HG03460 (cell line): ENCODE data around the gene RAB40B.

ENCODE experiments used
- ATAC-seq: cut with Tn5 transposase; IDR thresholded peaks from one replicate; pipeline ENCODE4 v1.9.1; 2021; ENCODE audit not compliant: unreplicated experiment

The RAB40B gene

DNA sequence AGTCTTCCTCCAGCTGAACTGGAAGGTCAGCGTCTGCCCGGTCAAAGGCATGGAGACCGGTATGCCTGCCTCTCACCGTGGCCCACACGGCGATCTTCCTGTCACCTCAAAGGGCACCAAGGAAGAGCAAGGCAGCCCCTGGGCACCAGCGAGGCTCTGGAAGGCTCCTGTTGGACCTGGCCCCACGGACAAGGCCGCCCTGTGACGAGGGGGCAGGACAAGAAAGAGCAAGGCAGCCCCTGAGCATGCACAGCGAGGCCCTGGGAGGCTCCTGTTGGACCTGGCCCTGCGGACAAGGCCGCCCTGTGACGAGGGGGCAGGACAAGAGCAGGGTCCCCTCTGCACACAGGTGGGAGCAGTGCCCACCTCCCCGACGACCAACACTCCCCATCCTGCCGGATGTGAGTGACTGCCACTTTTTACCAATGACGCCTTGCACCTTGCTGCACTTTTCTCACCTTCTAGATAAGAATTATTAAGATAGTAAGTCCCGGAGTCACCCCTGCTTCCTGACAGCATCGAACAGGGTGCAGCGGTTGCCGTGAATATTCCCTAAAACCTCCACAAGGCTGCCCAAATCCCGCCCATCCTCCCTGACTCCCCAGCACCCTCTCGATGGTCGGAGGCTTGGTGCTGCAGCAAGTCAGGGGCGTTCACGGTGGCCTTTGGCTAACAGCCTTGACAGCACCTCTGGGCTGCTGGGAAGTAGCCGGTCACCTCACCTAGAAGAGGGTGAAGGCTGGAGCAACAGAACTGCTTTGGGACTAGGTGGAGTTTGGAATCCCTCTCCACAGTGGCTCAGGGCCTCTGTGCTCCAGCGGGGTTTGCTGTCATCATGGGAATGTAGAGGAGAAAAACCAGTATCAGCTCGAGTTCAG is 44.6 kb downstream of the RAB40B start:
- ATAC-seq: no peak

DNA sequence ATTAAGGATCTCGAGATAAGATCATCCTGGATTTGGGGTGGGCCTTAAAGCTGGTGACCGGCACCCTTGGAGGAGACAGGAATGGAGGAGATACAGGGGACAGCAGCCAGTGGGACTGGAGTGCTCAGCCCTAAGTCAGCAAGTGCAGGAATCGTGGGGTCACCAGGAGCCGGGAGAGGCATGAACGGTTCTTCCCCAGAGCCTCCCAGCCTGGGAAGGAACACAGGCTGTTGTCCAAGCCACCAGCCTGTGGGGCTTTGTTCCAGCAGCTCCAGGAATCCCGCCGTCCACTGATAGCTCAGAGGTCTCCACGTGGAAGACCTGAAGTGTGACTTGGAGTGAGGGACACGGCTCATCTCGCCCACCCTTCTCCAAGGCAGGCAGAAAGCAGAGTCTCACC is 47.8 kb downstream of the RAB40B start:
- ATAC-seq: no peak

- no peak for ATAC-seq
Observed at GRCh38 chr17:82649501-82650261, 48.8 kb downstream of the RAB40B start.

- no peak for ATAC-seq
Observed at GRCh38 chr17:82648742-82649331, 49.7 kb downstream of the RAB40B start.

- peak; percentile 79 for ATAC-seq
Observed at GRCh38 chr17:82648165-82648668, 50.3 kb downstream of the RAB40B start, which contains the start of gene WDR45B. TSS of gene WDR45B (minus strand) at chr17:82648444. CDS start at chr17:82648340, 104 bp downstream.

- peak; percentile 34 for ATAC-seq
Observed at GRCh38 chr17:82647593-82648164, 50.8 kb downstream of the RAB40B start.

GRCh38 chr17:82645516-82645915 is 53.0 kb downstream of the RAB40B start:
- no peak for ATAC-seq

GRCh38 chr17:82644148-82644547 is 54.4 kb downstream of the RAB40B start:
- no peak for ATAC-seq

- no peak for ATAC-seq
Observed at GRCh38 chr17:82642022-82642421, 56.5 kb downstream of the RAB40B start.

GRCh38 chr17:82640036-82640435 is 58.5 kb downstream of the RAB40B start:
- no peak for ATAC-seq

GRCh38 chr17:82639628-82640027 is 58.9 kb downstream of the RAB40B start:
- no peak for ATAC-seq

- ATAC-seq: no peak
Observed at GRCh38 chr17:82638183-82638773, 60.2 kb downstream of the RAB40B start.

DNA sequence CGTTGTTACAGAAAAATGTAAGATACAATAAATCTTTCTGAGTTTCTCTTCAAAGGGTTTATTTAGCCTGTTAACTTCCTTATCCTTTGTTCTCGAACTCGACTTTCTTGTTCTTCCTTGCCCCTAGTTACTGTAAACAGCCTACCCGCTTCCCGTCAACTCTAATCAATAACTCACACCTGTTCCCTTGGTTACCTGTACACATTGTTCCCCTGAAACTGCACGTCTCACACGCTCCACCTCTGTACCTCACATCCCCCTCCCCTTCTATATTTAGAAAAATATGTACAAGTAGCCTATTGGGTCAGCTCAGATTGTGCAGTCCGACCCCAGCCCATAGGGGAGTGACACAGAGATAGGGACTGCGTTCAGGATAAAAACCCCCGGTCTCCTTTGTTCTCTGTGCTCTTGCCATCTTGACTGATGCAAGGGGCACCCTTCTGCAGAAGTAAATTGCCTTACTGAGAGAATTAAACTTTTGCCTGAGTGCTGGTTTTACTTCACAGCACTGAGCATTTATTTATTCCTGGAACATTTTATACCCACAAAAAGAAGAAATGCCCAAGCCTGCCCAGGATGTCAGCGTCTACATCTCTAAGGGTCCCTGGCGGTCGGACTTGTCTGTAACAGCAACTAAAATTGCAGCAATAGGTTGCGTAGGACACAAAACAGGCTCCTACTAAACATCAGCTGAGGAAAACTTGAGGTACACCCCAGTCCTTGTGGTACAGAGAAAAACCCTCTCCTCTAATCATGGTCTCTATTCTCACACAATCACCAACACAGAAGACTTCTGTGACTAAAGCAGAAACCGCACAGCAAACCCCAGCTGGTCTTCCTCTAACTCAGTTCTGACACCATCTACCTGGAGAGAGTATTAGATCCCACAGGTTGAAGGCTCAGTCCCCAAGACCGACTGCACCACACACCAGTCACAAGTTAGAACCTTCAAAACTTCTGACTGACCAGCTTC is 61.6 kb downstream of the RAB40B start:
- ATAC-seq: no peak

DNA sequence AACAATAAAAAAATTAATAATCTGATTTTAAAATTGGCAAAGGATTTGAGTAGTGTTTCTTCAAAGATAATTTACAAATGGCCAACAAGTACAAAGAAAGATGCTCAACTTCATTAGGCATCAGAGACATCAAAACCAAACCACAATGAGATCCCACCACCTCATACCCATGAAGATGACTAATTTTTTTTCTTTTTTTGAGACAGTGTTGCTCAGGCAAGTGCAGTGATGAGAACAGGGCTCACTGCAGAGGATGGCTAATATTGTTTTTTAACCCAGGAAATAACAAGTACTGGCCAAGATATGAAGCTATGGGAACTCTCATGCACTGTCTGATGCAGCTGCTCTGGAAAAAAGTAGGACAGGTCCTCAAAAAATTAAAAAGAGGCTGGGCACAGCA is 65.2 kb downstream of the RAB40B start:
- ATAC-seq: no peak

- ATAC-seq: no peak
Observed at GRCh38 chr17:82632451-82632850, 66.0 kb downstream of the RAB40B start.

GRCh38 chr17:82631544-82631943 is 67.0 kb downstream of the RAB40B start:
- ATAC-seq: no peak

GRCh38 chr17:82630212-82630611 is 68.3 kb downstream of the RAB40B start:
- ATAC-seq: no peak

DNA sequence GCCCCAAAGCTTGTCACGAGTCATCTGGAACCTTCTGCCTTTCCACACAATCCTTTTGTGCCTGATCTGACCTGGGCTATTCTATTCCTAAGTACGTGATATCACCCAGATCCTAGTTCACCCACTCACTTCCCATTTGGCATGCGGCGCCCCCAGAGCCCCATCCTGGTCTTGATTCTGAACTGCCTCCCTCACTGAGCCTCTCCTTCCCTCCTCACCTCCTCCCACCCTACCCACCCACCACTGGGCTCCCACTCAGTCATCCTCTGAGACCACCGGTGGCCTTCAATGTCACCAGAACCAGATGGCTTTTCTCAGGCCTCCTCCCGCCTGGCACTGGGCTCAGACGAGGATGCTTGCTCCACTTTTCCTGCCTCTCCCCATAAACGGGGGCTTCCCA is 68.8 kb downstream of the RAB40B start:
- ATAC-seq: no peak

GRCh38 chr17:82627405-82627804 is 71.1 kb downstream of the RAB40B start:
- no peak for ATAC-seq

GRCh38 chr17:82623707-82624106 is 74.8 kb downstream of the RAB40B start:
- ATAC-seq: no peak
